Loucy (cell line): Measurements from ENCODE around the gene CAMK2A.

Experiments
- EZH2phosphoT487 ChIP-seq: fragments of 200-600 bp; IDR thresholded peaks from 2 replicates; pipeline ENCODE4 v1.6.1; 2018; ENCODE audit warnings: antibody characterized with exemption, mild to moderate bottlenecking, moderate library complexity, borderline replicate concordance
- TF ChIP-seq, protein P1 (sequence below): fragments of 200-600 bp; sonication (generic); conservative IDR thresholded peaks from 2 replicates; pipeline ENCODE4 v1.5.1; 2014; ENCODE audit warnings: mild to moderate bottlenecking, antibody characterized with exemption, low read length

DNA sequence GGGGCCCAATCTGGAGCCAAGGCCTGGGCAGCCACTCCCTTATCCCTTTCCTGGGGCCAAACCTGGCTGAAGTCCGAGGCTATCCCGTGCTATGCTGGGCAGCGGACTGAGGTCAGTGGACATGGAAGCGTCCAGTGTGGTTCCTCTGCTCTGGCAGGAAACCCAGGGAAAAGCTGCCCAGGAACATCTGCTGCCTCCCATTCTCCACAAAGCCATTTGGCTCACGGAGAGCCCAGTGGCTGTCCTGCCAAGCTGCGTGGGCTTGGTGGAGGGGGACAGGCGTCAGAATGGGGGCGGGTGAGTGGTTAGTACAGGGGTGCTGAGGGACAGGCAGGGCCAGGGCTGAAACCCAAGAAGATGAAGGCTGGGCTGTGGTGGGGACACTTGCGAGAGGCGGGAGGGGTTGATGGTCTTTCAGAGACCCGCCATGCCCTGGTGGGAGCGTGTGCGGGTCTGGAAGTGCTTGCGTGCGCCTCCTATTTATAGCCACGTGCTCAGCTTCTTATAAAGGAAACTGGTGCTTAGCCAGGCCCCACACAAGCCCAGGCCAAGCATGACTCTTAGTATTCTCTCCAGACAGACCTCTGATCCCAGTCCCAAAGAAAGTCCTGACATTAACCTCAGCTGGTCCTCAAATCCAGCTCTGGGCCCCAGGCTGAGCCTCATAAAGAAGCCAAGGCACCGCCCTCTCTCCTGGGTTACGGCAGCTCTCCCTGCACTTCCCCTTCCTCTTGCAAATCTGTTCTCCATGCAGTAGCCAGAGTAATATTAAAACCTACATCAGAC is 109.1 kb downstream of the CAMK2A start:
- TF ChIP-seq, protein P1, sequence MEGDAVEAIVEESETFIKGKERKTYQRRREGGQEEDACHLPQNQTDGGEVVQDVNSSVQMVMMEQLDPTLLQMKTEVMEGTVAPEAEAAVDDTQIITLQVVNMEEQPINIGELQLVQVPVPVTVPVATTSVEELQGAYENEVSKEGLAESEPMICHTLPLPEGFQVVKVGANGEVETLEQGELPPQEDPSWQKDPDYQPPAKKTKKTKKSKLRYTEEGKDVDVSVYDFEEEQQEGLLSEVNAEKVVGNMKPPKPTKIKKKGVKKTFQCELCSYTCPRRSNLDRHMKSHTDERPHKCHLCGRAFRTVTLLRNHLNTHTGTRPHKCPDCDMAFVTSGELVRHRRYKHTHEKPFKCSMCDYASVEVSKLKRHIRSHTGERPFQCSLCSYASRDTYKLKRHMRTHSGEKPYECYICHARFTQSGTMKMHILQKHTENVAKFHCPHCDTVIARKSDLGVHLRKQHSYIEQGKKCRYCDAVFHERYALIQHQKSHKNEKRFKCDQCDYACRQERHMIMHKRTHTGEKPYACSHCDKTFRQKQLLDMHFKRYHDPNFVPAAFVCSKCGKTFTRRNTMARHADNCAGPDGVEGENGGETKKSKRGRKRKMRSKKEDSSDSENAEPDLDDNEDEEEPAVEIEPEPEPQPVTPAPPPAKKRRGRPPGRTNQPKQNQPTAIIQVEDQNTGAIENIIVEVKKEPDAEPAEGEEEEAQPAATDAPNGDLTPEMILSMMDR = no peak
- TF ChIP-seq EZH2phosphoT487 = no peak
